ENCODE measurements around the gene ANKRD36C.
A peak's percentile ranks its signal among the peaks of the same experiment; 100 is the strongest.
"Not testable (repeated sequence)": the region's sequence is repeated elsewhere in the genome, so short reads cannot be mapped to it uniquely, and the experiment has no call there.

Gene ANKRD36C

DNA sequence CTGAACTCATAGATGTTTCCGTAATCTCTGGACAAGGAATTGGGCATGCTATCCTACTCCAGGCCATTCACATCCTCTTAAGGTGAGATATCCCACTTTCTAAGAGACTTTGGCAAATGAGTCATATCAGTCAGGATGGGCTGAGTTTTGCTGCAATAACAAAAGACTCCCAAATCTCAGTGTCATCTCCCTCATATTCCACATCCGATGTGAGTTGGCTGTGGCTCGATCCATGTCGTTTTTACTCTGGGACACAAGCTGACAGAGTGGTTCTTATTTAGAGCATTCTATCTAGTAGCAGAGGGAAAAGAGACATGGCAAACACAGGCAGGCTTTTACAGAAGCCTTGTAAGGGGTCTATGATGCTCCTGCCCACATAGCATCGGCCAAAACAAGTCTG lies 14.6 kb upstream of the ANKRD36C start:
- not testable (repeated sequence) for DNase-seq (ENCODE audit: low read depth)

DNA sequence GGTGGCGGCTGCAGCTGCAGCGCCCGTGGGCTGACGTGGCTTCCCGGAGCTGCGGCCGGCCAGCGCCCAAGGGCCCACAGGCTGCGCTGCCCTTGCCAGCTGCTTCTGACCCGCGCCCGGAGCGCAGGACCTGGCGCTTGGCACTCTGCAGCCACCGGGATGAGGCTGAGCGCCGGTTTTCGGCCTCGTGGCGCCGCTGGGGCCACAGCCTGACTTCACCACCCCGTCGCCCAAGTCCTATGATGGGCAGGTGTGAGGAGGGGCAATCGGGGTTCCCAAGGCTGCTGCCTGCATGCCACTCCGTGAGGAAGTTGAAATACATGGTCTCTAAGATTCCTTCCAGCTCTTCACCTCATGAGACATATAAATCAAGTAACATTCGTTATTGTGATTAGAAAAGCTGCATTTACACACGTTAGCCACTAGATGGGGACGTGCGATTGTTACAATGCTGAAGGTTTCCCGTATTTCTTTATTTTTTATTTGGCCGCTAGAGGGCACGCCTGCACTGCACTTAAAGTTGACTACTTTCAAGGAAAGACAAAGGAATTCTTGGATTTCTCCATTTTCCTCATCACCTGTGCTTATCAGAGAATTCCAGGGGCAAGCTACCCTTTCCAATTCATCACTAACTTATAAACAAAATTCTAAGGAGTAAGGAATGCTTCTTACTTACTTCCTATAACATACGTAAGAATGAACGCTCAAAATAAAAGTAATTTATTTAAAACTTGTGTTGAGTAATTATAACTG lies 1.1 kb upstream of the ANKRD36C start:
- DNase-seq (ENCODE audit: low read depth), result peak; percentile 15

DNA sequence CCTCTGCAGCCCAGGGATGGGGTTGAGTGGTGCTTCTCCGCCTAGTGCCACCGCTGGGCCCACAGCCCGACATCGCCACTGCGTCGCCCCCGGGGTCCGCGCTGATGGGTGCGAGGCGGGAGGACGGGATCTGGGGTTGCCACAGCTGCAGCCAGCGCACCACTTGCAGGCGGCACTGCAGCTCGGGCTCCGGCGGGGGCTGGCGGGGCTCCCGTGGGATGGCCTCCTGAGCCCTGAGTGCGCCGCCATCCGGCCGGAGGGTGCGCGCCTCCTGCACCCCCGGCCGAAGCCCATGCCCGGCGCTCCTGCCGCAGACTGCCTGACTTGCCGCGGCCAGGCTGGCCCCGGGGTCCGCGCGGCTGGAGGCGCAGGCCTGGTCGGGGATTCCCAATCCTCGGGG lies 478 bp upstream of the ANKRD36C start:
- peak; percentile 1 for DNase-seq (ENCODE audit: low read depth)

DNA sequence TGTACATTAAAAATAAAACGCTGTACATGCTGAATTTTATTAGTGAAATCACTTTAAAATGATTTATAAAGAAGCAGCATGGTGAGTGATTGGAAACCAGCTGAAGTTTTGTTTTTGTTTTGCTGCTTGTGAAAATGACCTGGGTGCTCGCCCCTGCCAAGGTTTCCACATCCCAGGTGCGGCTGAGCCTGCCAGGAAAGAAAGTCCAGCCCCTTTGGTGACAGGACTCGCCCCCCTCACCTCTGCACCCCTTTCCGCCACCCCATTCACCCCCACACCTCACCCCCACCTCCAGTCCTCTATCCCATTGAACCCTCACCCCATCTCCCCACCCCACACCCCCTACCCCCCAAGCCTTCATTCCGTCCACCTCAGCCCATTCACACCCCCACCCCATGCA lies 740 bp downstream of the ANKRD36C start:
- not testable (repeated sequence) for DNase-seq (ENCODE audit: low read depth)

DNA sequence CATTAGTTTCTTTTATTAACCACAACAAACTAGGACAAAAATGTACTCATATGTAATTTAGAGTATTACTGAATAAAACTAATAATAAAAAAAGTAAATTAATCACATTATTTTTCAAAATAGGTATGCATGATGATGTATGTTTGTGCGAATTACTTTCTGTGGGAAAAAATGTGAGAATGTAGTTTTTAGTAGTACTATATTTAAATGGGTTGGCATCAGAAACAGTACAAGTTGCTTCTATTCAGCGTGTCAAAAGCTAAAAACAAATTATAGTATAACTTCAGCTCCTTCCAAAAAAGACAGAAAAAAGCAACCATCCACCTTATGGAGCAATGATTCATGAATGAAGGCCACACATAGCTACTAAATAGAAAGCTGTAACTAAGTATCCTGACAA lies 40.0 kb downstream of the ANKRD36C start:
- not testable (repeated sequence) for DNase-seq (ENCODE audit: low read depth)

DNA sequence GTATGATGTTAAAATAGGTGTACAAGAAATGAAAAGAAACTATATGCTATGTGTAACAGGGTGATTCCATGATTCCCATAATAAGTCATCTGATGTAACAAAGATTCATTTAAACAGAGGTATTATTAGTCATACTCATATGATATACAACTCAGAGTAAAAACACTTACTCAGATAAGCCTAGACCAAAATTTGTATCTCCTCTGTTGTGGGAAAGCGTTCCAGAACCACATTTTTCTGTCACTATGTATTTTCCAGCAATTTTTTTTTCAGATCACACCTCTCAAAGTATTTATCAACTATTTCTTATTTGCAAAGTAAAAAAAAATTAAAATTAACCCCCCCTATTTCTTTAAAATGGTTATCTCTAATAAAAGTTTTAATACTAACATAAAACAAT lies 43.6 kb downstream of the ANKRD36C start:
- not testable (repeated sequence) for DNase-seq (ENCODE audit: low read depth)

DNA sequence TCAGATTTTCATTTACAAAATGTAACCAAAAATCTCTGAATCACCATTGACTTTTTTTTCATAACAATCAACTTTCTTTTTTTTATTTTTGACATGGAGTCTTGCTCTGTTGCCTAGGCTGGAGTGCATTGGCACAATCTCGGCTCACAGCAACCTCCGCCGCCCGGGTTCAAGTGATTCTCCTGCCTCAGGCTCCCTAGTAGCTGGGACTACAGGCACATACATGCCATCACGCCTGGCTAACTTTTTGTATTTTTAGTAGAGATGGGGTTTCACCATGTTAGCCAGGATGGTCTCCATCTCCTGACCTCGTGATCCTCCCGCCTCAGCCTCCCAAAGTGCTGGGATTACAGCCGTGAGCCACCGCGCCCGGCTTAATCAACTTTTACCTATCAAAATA lies 51.7 kb downstream of the ANKRD36C start:
- DNase-seq (ENCODE audit: low read depth), result not testable (repeated sequence)

DNA sequence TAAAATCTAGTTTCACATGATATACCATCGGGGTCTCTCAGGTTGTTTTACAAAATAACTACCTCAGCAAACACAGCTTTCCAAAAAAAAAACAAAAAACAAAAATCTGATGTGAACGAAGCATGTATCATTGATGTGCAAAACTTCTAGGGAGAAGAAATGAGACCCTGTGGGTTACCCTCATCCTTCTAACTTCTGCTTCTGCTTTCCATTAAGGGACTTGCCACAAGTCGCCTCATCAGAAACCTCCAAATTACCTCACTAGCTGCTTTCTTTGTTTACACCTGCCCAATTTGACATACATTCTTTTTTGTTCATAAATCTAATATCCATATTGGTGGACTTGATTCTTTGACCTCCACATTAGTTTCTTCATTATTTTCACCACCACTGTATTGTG lies 60.9 kb downstream of the ANKRD36C start:
- DNase-seq (ENCODE audit: low read depth), result not testable (repeated sequence)

DNA sequence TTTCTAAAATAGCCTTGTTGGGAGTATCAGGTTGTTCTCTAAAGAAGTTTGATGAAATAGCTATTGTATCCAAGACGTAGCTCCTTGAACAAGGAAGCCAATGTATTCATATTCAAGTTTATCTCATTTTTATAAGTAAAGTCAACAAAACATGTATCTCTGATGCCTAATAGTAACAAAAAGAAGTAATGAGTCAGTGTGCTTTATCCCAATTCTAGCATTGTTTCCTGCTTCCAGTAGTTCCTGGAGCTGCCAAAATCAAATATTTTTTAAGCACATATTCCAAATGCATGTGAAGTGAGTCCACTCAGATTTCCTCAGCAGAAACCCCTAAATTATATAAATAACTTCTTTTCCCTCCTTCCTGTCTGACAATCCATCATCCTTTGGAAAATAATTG lies 74.6 kb downstream of the ANKRD36C start:
- not testable (repeated sequence) for DNase-seq (ENCODE audit: low read depth)

DNA sequence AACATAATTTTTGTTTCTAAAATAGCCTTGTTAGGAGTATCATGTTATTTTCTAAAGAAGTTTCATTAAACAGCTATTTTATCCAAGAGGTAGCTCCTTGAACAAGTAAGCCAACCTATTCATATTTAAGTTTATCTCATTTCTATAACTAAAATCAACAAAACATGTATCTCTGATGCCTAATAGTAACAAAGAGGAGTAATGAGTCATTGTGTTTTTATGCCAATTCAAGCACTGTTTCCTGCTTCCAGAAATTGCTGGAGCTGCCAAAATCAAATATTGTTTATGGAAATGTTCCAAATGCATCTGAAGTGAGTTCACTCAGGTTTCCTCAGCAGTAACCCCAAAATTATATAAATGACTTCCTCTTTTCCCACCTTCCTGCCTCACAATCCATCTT lies 76.5 kb downstream of the ANKRD36C start:
- DNase-seq (ENCODE audit: low read depth), result not testable (repeated sequence)

DNA sequence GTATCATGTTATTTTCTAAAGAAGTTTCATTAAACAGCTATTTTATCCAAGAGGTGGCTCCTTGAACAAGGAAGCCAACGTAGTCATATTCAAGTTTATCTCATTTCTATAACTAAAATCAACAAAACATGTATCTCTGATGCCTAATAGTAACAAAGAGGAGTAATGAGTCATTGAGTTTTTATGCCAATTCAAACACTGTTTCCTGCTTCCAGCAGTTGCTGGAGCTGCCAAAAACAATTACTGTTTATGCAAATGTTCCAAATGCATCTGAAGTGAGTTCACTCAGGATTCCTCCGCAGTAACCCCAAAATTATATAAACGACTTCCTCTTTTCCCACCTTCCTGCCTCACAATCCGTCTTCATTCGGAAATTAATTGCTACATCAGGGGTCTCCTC lies 80.2 kb downstream of the ANKRD36C start:
- not testable (repeated sequence) for DNase-seq (ENCODE audit: low read depth)

DNA sequence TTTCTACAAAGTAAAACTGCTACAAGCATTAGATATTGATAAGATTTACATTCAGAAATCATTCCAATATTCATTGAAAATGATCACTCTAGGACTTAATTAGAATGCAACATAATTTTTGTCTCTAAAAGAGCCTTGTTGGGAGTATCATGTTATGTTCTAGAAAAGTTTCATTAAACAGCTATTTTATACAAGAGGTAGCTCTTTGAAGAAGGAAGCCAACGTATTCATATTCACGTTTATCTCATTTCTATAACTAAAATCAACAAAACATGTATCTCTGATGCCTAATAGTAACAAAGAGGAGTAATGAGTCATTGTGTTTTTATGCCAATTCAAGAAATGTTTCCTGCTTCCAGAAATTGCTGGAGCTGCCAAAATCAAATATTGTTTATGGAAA lies 97.2 kb downstream of the ANKRD36C start:
- not testable (repeated sequence) for DNase-seq (ENCODE audit: low read depth)

DNA sequence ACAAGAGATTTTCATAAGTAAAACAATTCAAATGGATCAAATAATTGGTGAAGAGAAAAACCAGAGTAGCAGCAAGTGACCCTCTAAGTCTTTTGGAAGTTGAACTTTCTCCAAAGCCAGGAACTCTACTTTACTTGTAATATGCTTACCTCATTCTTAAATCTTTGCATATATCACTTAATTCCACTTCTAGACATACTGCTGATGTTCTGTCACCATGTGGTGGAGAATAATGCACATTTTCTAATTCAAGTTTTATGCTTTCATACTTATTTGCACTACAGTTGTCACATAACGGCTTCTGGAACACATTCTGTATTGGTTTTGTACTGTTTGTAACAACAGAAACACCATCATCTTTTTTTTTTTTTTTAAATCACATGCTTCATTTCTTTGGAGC lies 123.7 kb downstream of the ANKRD36C start:
- not testable (repeated sequence) for DNase-seq (ENCODE audit: low read depth)

DNA sequence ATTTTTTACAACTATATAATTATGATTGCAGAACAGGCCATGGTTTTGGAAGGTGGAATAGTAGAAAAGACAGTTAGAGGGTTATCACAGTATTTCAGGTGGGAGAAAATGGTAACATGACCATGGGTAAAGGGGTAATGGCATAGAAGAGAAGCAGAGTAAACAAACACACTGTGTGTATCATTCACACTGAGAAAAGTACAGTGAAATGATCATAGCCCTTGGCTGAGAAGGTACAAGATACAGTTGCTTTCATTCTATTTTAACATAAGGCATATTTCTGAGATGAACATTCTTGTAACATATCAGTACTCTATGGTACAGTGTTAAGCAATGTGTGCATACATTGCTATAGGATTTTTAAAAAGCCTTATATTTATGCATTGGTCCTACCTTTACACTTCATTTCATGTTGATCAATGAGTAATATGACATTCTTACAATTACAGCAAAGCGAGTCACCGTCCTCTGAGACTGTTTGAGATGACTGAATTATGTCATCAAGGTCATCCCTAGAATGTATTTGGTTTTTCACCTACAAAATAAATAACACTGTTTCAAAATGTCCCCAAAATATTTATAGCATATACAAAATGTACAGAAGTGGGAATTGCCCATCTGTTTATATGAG lies 124.5 kb downstream of the ANKRD36C start:
- not testable (repeated sequence) for DNase-seq (ENCODE audit: low read depth)

DNA sequence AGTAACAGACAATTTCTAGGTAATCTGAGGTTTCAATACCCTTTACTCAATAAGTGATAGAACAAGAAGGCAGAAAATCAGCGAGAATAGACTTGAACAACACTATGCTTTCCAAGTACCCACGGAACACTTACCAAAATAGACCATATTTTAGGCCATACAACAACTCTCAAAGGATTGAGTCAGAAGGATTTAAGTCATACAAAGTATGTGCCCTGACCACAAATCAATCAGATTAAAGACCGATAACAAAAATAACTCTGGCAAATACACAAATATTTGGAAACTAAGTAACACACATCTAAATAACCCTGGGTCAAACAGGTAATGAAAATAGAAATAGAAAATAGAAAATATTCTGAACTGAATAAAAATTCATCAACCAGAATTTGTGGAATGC lies 129.5 kb downstream of the ANKRD36C start:
- DNase-seq (ENCODE audit: low read depth), result not testable (repeated sequence)

DNA sequence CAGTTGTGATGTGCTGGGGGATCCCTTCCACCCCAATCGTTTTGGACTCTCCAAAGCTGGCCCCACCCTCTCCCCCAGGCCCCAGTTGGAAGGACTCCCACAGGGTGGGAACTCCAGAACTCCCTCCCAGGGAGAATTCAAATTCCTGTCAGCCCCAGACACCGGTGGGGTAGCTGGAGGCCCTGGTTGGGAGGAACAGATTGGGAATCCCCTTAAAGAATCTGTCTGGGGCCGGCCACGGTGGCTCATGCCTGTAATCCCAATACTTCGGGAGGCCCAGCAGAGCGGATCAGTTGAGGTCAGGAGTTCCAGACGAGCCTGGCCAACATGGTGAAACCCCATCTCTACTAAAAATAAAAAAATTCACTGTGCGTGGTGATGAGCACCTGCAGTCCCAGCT lies 155.5 kb downstream of the ANKRD36C start:
- DNase-seq (ENCODE audit: low read depth), result no peak

DNA sequence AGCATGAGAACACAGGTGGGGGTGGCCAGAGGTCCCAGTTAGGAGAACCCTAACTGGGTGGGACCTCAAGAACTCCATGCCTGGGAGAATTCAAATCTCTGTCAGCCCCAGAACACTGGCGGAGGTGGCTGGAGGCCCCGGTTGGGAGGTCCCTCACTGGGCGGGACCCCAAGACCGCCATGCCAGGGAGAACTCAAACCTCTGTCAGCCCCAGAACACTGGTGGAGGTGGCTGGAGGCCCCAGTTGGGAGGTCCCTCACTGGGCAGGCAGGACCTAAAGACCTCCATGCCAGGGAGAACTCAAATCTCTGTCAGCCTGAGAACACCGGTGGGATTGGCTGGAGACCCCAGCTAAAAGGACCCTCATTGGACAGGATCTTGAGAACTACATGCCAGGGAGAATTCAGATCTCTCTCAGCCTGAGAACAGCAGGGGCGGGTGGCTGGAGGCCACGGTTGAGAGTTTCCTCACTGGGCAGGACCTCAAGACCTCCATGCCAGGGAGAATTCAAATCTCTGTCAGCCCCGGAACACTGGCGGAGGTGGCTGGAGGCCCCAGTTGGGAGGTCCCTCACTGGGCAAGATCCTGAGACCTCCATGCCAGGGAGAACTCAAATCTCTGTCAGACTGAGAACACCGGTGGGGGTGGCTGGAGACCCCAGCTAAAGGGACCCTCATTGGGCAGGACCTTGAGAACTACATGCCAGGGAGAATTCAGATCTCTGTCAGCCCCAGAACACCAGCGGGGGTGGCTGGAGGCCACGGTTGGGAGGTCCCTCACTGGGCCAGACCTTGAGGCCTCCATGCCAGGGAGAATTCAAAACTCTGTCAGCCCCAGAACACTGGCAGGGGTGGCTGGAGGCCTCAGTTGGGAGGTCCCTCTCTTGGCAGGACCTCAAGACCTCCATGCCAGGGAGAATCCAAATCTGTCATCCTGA lies 157.3 kb downstream of the ANKRD36C start:
- not testable (repeated sequence) for DNase-seq (ENCODE audit: low read depth)

DNA sequence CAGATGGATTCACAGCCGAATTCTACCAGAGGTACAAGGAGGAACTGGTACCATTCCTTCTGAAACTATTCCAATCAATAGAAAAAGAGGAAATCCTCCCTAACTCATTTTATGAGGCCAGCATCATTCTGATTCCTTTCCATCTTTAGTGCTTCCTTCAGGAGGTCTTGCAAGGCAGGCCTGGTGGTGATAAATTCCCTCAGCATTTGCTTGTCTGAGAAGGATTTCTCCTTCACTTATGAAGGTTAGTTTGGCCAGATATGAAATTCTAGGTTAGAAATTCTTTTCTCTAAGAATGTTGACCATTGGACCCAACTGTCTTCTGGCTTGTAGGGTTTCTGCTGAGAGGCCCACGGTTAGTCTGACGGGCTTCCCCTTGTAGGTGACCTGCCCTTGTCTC lies 167.4 kb downstream of the ANKRD36C start:
- DNase-seq (ENCODE audit: low read depth), result not testable (repeated sequence)

DNA sequence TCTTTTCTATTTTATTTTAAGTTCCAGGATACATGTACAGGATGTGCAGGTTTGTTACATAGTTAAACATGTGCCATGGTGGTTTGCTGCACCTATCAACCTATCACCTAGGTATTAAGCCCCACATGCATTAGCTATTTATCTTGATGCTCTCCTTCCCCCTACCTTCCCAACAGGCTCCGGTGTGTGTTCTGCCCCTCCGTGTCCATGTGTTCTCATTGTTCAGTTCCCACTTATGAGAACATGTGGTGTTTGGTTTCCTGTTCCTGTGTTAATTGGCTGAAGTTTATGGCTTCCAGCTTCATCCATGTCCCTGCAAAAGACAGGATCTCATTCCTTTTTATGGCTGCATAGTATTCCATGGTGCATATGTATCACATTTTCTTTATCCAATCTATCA lies 174.1 kb downstream of the ANKRD36C start:
- DNase-seq (ENCODE audit: low read depth), result not testable (repeated sequence)

DNA sequence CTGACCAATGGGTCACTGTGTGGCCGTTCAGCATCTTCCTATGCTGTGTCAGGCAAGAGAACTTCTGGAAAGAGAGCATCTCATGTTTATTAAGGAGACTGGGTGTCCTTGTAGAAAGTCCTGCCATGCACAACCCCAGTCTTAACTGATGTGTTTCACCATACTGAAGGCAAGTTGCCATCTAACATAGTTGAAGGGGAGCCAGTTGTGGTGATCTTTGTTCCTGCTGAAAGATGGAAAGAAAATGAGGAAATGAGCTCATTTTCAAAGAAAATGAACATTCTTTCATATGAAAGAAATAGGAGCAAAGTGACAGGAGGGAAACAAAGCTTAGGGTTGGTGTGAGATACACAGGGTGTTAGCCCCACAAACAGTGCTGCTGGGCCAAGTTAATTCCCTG lies 178.3 kb downstream of the ANKRD36C start:
- DNase-seq (ENCODE audit: low read depth), result not testable (repeated sequence)

DNA sequence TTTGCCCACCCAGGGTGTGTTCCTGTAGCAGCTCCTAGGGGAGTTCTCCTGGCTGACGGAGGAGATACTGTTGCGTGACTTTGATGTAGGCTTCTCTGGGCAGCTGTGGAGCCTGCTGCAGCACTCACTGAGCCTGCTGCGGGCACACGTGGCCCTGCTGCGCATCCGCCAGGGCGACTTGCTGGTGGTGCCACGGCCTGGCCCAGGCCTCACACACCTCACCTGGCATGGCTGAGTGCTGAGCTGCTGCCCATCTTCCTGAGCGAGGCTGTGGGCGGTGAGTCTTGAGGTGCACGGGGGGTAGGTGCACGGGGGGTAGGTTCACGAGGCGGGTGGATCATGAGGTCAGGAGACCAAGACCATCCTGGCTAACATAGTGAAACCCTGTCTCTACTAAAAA lies 191.7 kb downstream of the ANKRD36C start:
- no peak for DNase-seq (ENCODE audit: low read depth)

DNA sequence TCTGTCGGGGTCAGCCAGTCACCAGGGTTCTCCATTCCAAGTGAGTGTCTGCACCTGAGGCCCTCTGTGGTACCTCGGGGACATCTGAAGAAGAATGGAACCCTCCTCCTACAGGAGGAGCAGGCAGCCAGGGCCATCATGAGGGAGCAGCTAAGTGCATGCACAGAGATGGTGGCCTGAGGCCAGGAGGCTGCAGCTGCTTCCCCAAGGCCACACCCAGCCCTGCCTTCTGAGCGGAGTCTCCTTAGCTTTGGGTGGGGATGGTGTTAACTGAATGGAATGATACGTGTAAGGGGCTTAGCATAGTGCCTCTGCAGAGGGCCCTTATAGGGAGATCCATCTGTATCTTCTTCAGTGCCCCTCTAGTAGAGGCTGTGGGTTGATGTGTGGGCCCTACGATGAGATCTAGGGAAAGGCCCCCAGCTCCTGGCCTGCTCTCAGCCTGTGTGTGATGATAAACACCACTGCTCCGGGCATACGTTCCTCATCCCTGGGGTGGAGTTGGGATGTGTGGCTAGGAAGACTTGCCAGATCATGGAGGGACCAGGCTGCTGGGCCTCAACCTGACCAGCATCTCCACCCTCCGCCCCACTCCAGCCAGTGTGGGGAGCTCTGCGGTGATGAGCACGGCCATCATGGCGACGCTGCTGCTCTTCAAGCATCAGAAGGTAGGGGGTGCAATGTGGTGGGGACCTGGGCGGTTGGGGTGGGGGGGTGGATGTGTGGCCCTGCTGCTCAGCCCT lies 192.3 kb downstream of the ANKRD36C start:
- DNase-seq (ENCODE audit: low read depth), result not testable (repeated sequence)
